ENCODE data around the gene SLC22A2.

DNA sequence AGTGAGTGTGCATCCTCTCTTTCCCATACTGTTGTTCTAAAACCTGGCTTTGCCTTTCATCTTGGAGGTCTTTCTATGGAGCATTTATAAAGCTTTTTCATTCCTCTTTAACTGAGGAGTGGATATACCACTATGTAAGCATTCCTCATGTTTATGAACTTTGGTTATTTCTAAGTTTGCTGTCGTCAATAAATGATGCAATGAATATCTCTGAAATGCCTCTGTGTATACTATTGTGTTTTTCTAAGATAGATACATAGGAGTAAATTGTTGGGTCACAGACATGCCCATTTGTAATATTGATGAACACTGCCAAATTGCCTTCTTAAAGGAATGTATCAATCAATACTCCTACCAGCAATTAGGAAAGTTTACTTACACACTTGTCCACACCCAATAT lies 53.9 kb downstream of the SLC22A2 start:
- TF ChIP-seq, protein P1, sequence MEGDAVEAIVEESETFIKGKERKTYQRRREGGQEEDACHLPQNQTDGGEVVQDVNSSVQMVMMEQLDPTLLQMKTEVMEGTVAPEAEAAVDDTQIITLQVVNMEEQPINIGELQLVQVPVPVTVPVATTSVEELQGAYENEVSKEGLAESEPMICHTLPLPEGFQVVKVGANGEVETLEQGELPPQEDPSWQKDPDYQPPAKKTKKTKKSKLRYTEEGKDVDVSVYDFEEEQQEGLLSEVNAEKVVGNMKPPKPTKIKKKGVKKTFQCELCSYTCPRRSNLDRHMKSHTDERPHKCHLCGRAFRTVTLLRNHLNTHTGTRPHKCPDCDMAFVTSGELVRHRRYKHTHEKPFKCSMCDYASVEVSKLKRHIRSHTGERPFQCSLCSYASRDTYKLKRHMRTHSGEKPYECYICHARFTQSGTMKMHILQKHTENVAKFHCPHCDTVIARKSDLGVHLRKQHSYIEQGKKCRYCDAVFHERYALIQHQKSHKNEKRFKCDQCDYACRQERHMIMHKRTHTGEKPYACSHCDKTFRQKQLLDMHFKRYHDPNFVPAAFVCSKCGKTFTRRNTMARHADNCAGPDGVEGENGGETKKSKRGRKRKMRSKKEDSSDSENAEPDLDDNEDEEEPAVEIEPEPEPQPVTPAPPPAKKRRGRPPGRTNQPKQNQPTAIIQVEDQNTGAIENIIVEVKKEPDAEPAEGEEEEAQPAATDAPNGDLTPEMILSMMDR (IDR thresholded peaks at IDR 0.05), result no peak
- TF ChIP-seq POLR2A (IDR thresholded peaks at IDR 0.05), result no peak
